ENCODE results near the gene ATP13A3. TPM values are rescaled to one million over a fixed set of nuclear protein-coding genes. Genes with fewer than 3 reads are reported as not detected.

The ATP13A3 gene
- total and polyA plus RNA-seq, 9 of the 15 experiments (the other 6 are each of a cell fraction or from before 2014, with no cell fraction given): 16.6 to 135 (median 86.6) TPM

- Histone ChIP-seq H3K4me3 (no peak overlapping the region), H3K4me1 (replicated peaks in 1 of 2; ENCODE audit: control insufficient read depth in 2 of 2, insufficient read depth in 2 of 2, low read length in 2 of 2) (peaks cover 0 to 5% of the 10 kb centered on the region in 2 experiments; a peak in 2 of 5 replicates), H3K79me2 (ENCODE audit: control insufficient read depth, insufficient read depth, low read length) (no peaks in the 10 kb centered on the region), H3K27ac (ENCODE audit: extremely low read depth, low read depth, low read length) (no peak overlapping the region), H3K9ac (ENCODE audit: insufficient read depth in 1 of 2, low read depth in 2 of 2, low read length in 2 of 2) (no peak overlapping the region), H3K9me1 (ENCODE audit: control insufficient read depth, insufficient read depth, low read length) (no peaks in the 10 kb centered on the region), H3K9me3 (replicated peaks; ENCODE audit: control insufficient read depth, insufficient read depth, low read depth, low read length) (no peaks in the 10 kb centered on the region), H3K4me2 (ENCODE audit: insufficient read depth, low read length) (no peak overlapping the region), H2AFZ (ENCODE audit: low read depth, low read length) (no peak overlapping the region), H3K36me3 (ENCODE audit: control insufficient read depth, insufficient read depth, low read length) (no peaks in the 10 kb centered on the region), H3K27me3 (ENCODE audit: control insufficient read depth in 2 of 2, insufficient read depth in 2 of 2, low read length in 2 of 2) (peaks cover 61 to 85% of the 10 kb centered on the region in 2 experiments), H4K20me1 (replicated peaks; ENCODE audit: control insufficient read depth, insufficient read depth, low read length) (no peaks in the 10 kb centered on the region; the same call in 1 of the 2 replicates)
- no TSS peak for BruUV-seq (replicated peaks)
- in situ Hi-C loops (cut with MboI): no loop called here
- WGBS (ENCODE audit: insufficient coverage, low coverage, missing lambda C conversion rate): 9% methylated on average over 17 of the region's 17 CpGs
- ChIA-PET CTCF (ENCODE audit: low intra/inter-chr PET ratio) (no interaction called here), POLR2A (interaction anchor here (1.8 kb wide), 1 partner anchor 15 kb away, joined by 5 read pairs; no protein-coding TSS in a partner anchor)
- FAIRE-seq: no peak
- DNase-seq (ENCODE audit: extremely low read depth in 1 of 4, low spot score in 3 of 4): no peak
- intact Hi-C loops (cut with micrococcal nuclease): no loop called here
- no peak; the same call in 2 of the 3 replicates for ATAC-seq
- TF ChIP-seq, protein P1, sequence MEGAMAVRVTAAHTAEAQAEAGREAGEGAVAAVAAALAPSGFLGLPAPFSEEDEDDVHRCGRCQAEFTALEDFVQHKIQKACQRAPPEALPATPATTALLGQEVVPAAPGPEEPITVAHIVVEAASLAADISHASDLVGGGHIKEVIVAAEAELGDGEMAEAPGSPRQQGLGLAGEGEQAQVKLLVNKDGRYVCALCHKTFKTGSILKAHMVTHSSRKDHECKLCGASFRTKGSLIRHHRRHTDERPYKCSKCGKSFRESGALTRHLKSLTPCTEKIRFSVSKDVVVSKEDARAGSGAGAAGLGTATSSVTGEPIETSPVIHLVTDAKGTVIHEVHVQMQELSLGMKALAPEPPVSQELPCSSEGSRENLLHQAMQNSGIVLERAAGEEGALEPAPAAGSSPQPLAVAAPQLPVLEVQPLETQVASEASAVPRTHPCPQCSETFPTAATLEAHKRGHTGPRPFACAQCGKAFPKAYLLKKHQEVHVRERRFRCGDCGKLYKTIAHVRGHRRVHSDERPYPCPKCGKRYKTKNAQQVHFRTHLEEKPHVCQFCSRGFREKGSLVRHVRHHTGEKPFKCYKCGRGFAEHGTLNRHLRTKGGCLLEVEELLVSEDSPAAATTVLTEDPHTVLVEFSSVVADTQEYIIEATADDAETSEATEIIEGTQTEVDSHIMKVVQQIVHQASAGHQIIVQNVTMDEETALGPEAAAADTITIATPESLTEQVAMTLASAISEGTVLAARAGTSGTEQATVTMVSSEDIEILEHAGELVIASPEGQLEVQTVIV (CRISPR knock-in tag; IDR thresholded peaks at IDR 0.05; ENCODE audit: borderline replicate concordance): no peak
- TF ChIP-seq TCF7L2 (IDR thresholded peaks at IDR 0.05; ENCODE audit: low read depth, low read length): no peak
- TF ChIP-seq MYBL2 (IDR thresholded peaks at IDR 0.05; ENCODE audit: low read depth): no peak
- no peak for TF ChIP-seq MYBL2 (CRISPR knock-in tag; IDR thresholded peaks at IDR 0.05; ENCODE audit: borderline replicate concordance)
- no peak for TF ChIP-seq SMC3 (conservative IDR thresholded peaks at IDR 0.05; ENCODE audit: insufficient read depth, low read depth, low read length)
- no peak for TF ChIP-seq RNF219 (CRISPR knock-in tag; IDR thresholded peaks at IDR 0.05)
- no peak for TF ChIP-seq DEAF1 (CRISPR knock-in tag; IDR thresholded peaks at IDR 0.05)
- no peak for TF ChIP-seq FOXA1 (IDR thresholded peaks at IDR 0.05; ENCODE audit: borderline replicate concordance)
- TF ChIP-seq ATF3 (IDR thresholded peaks at IDR 0.05): no peak
- TF ChIP-seq ATF3 (CRISPR knock-in tag; conservative IDR thresholded peaks at IDR 0.05): no peak
- TF ChIP-seq ZNF197 (CRISPR knock-in tag; IDR thresholded peaks at IDR 0.05; ENCODE audit: low read depth): no peak
- TF ChIP-seq NCOA1 (IDR thresholded peaks at IDR 0.05; ENCODE audit: low read depth): no peak
- no peak for TF ChIP-seq ZNF445 (CRISPR knock-in tag; IDR thresholded peaks at IDR 0.05; ENCODE audit: low read depth)
- no peak for TF ChIP-seq XRCC3 (IDR thresholded peaks at IDR 0.05)
Measured at GRCh38 chr3:194381460-194381875, 105.3 kb downstream of the ATP13A3 start.
